ENCODE measurements around the gene PPP3CA. TPM values are rescaled to one million over a fixed set of nuclear protein-coding genes. Genes with fewer than 3 reads are reported as not detected.

Gene PPP3CA
- total and polyA plus RNA-seq, 2 experiments from 2014 or later, result 27.0 to 45.2 TPM

GRCh38 chr4:101037249-101037648 is 310.1 kb downstream of the PPP3CA start:
- TF ChIP-seq CTCF (conservative IDR thresholded peaks at IDR 0.05; ENCODE audit: low read depth in 2 of 2), result no peak
- TF ChIP-seq EZH2phosphoT487 (IDR thresholded peaks at IDR 0.05; ENCODE audit: unreplicated experiment), result no peak
- no peak for TF ChIP-seq CREB1 (CRISPR knock-in tag; IDR thresholded peaks at IDR 0.05; ENCODE audit: low read depth)
- no peak for TF ChIP-seq JUNB (IDR thresholded peaks at IDR 0.05; ENCODE audit: unreplicated experiment)
- TF ChIP-seq, protein P1, sequence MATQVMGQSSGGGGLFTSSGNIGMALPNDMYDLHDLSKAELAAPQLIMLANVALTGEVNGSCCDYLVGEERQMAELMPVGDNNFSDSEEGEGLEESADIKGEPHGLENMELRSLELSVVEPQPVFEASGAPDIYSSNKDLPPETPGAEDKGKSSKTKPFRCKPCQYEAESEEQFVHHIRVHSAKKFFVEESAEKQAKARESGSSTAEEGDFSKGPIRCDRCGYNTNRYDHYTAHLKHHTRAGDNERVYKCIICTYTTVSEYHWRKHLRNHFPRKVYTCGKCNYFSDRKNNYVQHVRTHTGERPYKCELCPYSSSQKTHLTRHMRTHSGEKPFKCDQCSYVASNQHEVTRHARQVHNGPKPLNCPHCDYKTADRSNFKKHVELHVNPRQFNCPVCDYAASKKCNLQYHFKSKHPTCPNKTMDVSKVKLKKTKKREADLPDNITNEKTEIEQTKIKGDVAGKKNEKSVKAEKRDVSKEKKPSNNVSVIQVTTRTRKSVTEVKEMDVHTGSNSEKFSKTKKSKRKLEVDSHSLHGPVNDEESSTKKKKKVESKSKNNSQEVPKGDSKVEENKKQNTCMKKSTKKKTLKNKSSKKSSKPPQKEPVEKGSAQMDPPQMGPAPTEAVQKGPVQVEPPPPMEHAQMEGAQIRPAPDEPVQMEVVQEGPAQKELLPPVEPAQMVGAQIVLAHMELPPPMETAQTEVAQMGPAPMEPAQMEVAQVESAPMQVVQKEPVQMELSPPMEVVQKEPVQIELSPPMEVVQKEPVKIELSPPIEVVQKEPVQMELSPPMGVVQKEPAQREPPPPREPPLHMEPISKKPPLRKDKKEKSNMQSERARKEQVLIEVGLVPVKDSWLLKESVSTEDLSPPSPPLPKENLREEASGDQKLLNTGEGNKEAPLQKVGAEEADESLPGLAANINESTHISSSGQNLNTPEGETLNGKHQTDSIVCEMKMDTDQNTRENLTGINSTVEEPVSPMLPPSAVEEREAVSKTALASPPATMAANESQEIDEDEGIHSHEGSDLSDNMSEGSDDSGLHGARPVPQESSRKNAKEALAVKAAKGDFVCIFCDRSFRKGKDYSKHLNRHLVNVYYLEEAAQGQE (IDR thresholded peaks at IDR 0.05; ENCODE audit: unreplicated experiment), result no peak
- TF ChIP-seq ZNF462 (CRISPR knock-in tag; IDR thresholded peaks at IDR 0.05), result no peak
- TF ChIP-seq EZH2 (IDR thresholded peaks at IDR 0.05; ENCODE audit: low read depth, unreplicated experiment), result no peak
- TF ChIP-seq, protein P2, sequence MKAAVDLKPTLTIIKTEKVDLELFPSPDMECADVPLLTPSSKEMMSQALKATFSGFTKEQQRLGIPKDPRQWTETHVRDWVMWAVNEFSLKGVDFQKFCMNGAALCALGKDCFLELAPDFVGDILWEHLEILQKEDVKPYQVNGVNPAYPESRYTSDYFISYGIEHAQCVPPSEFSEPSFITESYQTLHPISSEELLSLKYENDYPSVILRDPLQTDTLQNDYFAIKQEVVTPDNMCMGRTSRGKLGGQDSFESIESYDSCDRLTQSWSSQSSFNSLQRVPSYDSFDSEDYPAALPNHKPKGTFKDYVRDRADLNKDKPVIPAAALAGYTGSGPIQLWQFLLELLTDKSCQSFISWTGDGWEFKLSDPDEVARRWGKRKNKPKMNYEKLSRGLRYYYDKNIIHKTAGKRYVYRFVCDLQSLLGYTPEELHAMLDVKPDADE (IDR thresholded peaks at IDR 0.05), result no peak
- no peak for TF ChIP-seq ZNF331 (CRISPR knock-in tag; IDR thresholded peaks at IDR 0.05; ENCODE audit: low read depth)
- TF ChIP-seq STAT1 (IDR thresholded peaks at IDR 0.05; ENCODE audit: unreplicated experiment), result no peak
- TF ChIP-seq ZNF114 (CRISPR knock-in tag; IDR thresholded peaks at IDR 0.05), result no peak
- H3K27ac Mint-ChIP-seq, result no peak overlapping the region
- H3K79me2 ChIP-seq (replicated peaks; ENCODE audit: insufficient read depth), result no peaks in the 10 kb centered on the region
- no peaks in the 10 kb centered on the region for H3K9me2 ChIP-seq (ENCODE audit: insufficient read depth)
- H3K4me2 ChIP-seq, result no peak overlapping the region
- no peaks in the 10 kb centered on the region for H4K20me1 ChIP-seq (replicated peaks; ENCODE audit: insufficient read depth)
- H3F3A ChIP-seq (replicated peaks; ENCODE audit: low read depth), result no peaks in the 10 kb centered on the region
- H3K27me3 ChIP-seq (ENCODE audit: insufficient read depth), result no peaks in the 10 kb centered on the region
- DNase-seq (ENCODE audit: low spot score), result no peak
- no peaks in the 10 kb centered on the region for H3K27me3 Mint-ChIP-seq (ENCODE audit: insufficient read depth, low read depth, poor library complexity)
- no peaks in the 10 kb centered on the region for H3K9me3 Mint-ChIP-seq
- no peak overlapping the region for H3K27ac ChIP-seq (ENCODE audit: low read depth)
- H2AFZ ChIP-seq, result no peak overlapping the region
- H3K36me3 Mint-ChIP-seq (ENCODE audit: low read depth), result peaks cover 22% of the 10 kb centered on the region
- no peak overlapping the region for H3K4me3 ChIP-seq
- H3K36me3 ChIP-seq (ENCODE audit: insufficient read depth), result no peaks in the 10 kb centered on the region
- peaks cover 35% of the 10 kb centered on the region for H3K4me1 Mint-ChIP-seq
- H3K4me3 Mint-ChIP-seq, result no peak overlapping the region
- ATAC-seq, result no peak
- peaks cover 22% of the 10 kb centered on the region for H3K4me1 ChIP-seq (ENCODE audit: insufficient read depth)
